Erythroblast (primary cell): ENCODE measurements around the gene TPCN2.
"Not testable (repeated sequence)": the region's sequence is repeated elsewhere in the genome, so short reads cannot be mapped to it uniquely, and the experiment has no call there.

Source experiments
- DNase-seq, 2 experiments: peaks; one replicate each; lab custom pipeline; 2025; lab: John Stamatoyannopoulos, UW
- GATA1 ChIP-seq: IDR thresholded peaks from 2 replicates; pipeline ENCODE4 v1.6.1; 2011; ENCODE audit warnings: low read depth, mild to moderate bottlenecking, control low read depth, low read length, moderate library complexity
- POLR2A ChIP-seq: IDR thresholded peaks from 2 replicates; pipeline ENCODE4 v1.6.1; 2011; ENCODE audit warnings: mild to moderate bottlenecking, low read length

TPCN2 gene

GRCh38 chr11:69073469-69073868, 24.7 kb downstream of the TPCN2 start:
- no peak for TF ChIP-seq POLR2A
- no peak for TF ChIP-seq GATA1
- DNase-seq = peak; percentile 57 to 63

GRCh38 chr11:69074375-69075140, 25.8 kb downstream of the TPCN2 start:
- TF ChIP-seq GATA1 = no peak
- no peak for TF ChIP-seq POLR2A
- DNase-seq = no peak

- no peak for TF ChIP-seq GATA1
- TF ChIP-seq POLR2A = no peak
- no peak for DNase-seq
Measured at GRCh38 chr11:69075421-69076128, 26.8 kb downstream of the TPCN2 start.

GRCh38 chr11:69076129-69076791, 27.5 kb downstream of the TPCN2 start:
- no peak for TF ChIP-seq POLR2A
- TF ChIP-seq GATA1 = no peak
- DNase-seq = no peak

GRCh38 chr11:69076977-69077376, 28.2 kb downstream of the TPCN2 start:
- not testable (repeated sequence) for DNase-seq

GRCh38 chr11:69078508-69078907, 29.8 kb downstream of the TPCN2 start:
- no peak for DNase-seq
- no peak for TF ChIP-seq GATA1
- TF ChIP-seq POLR2A = no peak

GRCh38 chr11:69078930-69079605, 30.3 kb downstream of the TPCN2 start:
- no peak for DNase-seq
- TF ChIP-seq POLR2A (no peak), GATA1 (no peak)

- TF ChIP-seq GATA1 (no peak), POLR2A (no peak)
- DNase-seq = no peak
Measured at GRCh38 chr11:69079661-69080256, 31.0 kb downstream of the TPCN2 start.

GRCh38 chr11:69080257-69080995, 31.7 kb downstream of the TPCN2 start:
- peak in 1 of 2 experiments; percentile 8 for DNase-seq
- TF ChIP-seq POLR2A (peak; percentile 54), GATA1 (no peak)

- no peak for DNase-seq
- TF ChIP-seq GATA1 = no peak
- TF ChIP-seq POLR2A = no peak
Measured at GRCh38 chr11:69081180-69081579, 32.4 kb downstream of the TPCN2 start.

GRCh38 chr11:69083531-69084247, 35.0 kb downstream of the TPCN2 start:
- TF ChIP-seq POLR2A (no peak), GATA1 (no peak)
- DNase-seq = no peak

- no peak for DNase-seq
- TF ChIP-seq POLR2A (no peak), GATA1 (no peak)
Measured at GRCh38 chr11:69084371-69084770, 35.6 kb downstream of the TPCN2 start.
